Parathyroid adenoma (tissue), 2 donors: ENCODE data around the gene TTYH2.
"Not testable (repeated sequence)": the region's sequence is repeated elsewhere in the genome, so short reads cannot be mapped to it uniquely, and the experiment has no call there.

Experiments
- H2AFZ ChIP-seq: fragments of 300-600 bp; sonication (generic); one replicate; pipeline ENCODE4 v1.7.0; 2017; ENCODE audit warnings: antibody characterized with exemption, mild to moderate bottlenecking
- H3K27ac ChIP-seq: fragments of 300-600 bp; sonication (generic); one replicate; pipeline ENCODE4 v1.7.0; 2017
- H3K27me3 ChIP-seq: fragments of 300-600 bp; sonication (generic); one replicate; pipeline ENCODE4 v1.7.0; 2017; ENCODE audit warnings: low read length; ENCODE audit not compliant: control insufficient read depth, insufficient read depth
- H3K36me3 ChIP-seq: fragments of 300-600 bp; sonication (generic); one replicate; pipeline ENCODE4 v1.7.0; 2017; ENCODE audit warnings: low read length; ENCODE audit not compliant: control insufficient read depth, insufficient read depth
- H3K4me1 ChIP-seq: fragments of 300-600 bp; sonication (generic); one replicate; pipeline ENCODE4 v1.7.0; 2017; ENCODE audit warnings: control low read depth
- H3K4me2 ChIP-seq: fragments of 300-600 bp; sonication (generic); one replicate; pipeline ENCODE4 v1.7.0; 2017; ENCODE audit warnings: low read length
- H3K4me3 ChIP-seq: fragments of 300-600 bp; sonication (generic); one replicate; pipeline ENCODE4 v1.7.0; 2017; ENCODE audit warnings: low read depth, low read length
- H3K79me2 ChIP-seq: fragments of 300-600 bp; sonication (generic); one replicate; pipeline ENCODE4 v1.7.0; 2017; ENCODE audit warnings: control low read depth
- H3K9ac ChIP-seq: fragments of 300-600 bp; sonication (generic); one replicate; pipeline ENCODE4 v1.7.0; 2017; ENCODE audit warnings: mild to moderate bottlenecking
- H3K9me3 ChIP-seq: fragments of 300-600 bp; sonication (generic); one replicate; pipeline ENCODE4 v1.7.0; 2017; ENCODE audit warnings: low read length; ENCODE audit not compliant: control insufficient read depth
- TF ChIP-seq, protein P1 (sequence below): fragments of 300-600 bp; sonication (generic); IDR thresholded peaks from one replicate; pipeline ENCODE4 v1.7.0; 2017; ENCODE audit warnings: antibody characterized with exemption, mild to moderate bottlenecking
- donor health status: primary hyperparathyroidism.

Gene TTYH2

DNA sequence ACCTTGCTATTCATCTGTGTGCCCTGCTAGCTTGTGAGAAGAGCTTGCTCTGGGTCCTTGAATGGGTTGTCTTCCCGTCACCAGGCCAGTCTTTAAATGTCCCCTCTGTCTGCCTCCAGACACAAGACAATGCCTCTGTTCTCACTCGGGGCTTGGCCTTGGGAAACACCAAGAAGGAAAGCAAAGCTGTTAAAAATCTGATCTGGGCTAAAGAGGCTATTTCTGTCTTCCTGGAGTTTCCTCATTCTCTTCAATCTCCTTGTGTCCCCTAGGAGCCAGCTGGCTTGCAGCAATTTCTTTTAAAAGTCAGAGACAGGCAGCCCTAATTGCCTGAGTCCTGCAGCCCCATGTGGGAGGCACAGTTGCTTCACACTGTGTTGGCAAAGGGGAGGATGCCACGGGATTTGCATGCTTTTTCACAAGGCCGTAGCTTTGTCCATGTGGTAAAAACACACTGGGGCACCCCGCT is 63.2 kb downstream of the TTYH2 start:
- Histone ChIP-seq H3K36me3 (no peaks in the 10 kb centered on the region), H3K9ac (no peak overlapping the region), H3K4me3 (no peak overlapping the region), H3K27ac (peak overlapping the region; percentile 21), H3K4me1 (no peaks in the 10 kb centered on the region), H3K79me2 (no peaks in the 10 kb centered on the region), H3K4me2 (no peak overlapping the region), H2AFZ (no peak overlapping the region), H3K27me3 (peaks cover 3% of the 10 kb centered on the region), H3K9me3 (no peaks in the 10 kb centered on the region)
- TF ChIP-seq, protein P1, sequence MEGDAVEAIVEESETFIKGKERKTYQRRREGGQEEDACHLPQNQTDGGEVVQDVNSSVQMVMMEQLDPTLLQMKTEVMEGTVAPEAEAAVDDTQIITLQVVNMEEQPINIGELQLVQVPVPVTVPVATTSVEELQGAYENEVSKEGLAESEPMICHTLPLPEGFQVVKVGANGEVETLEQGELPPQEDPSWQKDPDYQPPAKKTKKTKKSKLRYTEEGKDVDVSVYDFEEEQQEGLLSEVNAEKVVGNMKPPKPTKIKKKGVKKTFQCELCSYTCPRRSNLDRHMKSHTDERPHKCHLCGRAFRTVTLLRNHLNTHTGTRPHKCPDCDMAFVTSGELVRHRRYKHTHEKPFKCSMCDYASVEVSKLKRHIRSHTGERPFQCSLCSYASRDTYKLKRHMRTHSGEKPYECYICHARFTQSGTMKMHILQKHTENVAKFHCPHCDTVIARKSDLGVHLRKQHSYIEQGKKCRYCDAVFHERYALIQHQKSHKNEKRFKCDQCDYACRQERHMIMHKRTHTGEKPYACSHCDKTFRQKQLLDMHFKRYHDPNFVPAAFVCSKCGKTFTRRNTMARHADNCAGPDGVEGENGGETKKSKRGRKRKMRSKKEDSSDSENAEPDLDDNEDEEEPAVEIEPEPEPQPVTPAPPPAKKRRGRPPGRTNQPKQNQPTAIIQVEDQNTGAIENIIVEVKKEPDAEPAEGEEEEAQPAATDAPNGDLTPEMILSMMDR, result no peak

DNA sequence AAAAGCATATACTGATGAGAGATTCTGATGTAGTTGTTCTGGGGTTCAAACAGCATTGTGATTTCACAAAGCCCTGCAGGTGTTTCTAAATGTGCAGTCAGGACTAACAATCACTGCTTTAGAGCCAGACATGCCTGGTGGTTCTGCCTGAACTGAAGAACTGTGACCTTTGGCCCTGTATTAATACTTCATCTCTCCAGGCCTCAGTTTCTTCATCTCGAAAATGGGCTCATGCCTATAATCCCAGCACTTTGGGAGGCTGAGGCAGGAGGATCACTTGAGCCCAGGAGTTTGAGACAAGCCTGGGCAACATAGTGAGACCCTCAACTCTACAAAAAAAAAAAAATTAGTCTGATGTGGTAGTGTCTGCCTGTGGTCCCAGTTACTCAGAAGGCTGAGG is 64.6 kb downstream of the TTYH2 start:
- Histone ChIP-seq H3K9ac (no peak overlapping the region), H3K27ac (no peak overlapping the region)
- TF ChIP-seq, protein P1, result no peak

GRCh38 chr17:74279617-74280016 is 66.2 kb downstream of the TTYH2 start:
- H3K36me3 ChIP-seq, H3K27me3 ChIP-seq, H3K4me2 ChIP-seq, H3K4me1 ChIP-seq, H3K4me3 ChIP-seq, H3K9ac ChIP-seq, H3K79me2 ChIP-seq, H3K27ac ChIP-seq, H3K9me3 ChIP-seq, H2AFZ ChIP-seq: not testable (repeated sequence)

More for the DNA sequence above, 64.6 kb downstream of the TTYH2 start:
- Histone ChIP-seq H3K4me3 (no peak overlapping the region), H2AFZ (no peak overlapping the region), H3K9me3 (no peaks in the 10 kb centered on the region), H3K27me3 (peaks cover 3% of the 10 kb centered on the region), H3K36me3 (no peaks in the 10 kb centered on the region), H3K79me2 (no peaks in the 10 kb centered on the region), H3K4me2 (no peak overlapping the region), H3K4me1 (no peaks in the 10 kb centered on the region)

DNA sequence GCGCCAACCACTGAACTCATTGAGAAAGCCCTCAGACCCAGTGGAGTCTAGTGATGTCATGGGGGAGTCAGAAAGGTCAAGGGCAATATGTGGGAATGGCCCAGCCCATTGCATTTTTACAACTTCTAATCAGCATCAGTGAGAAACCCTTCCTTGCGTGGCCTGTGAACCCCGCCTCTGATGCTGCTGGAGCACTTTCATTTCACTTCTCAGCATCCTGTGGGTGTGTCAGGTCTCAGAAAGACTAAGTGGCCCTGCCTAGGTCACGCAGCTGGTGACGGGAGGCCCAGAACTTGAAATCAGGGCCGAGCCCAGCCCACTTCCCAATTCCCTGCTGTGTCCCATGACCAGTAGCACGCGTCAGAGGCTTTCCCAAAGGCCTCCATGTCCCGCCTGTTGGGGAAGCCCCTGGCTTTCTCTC is 66.7 kb downstream of the TTYH2 start:
- Histone ChIP-seq H3K9me3 (no peaks in the 10 kb centered on the region), H3K27ac (no peak overlapping the region), H3K27me3 (no peaks in the 10 kb centered on the region), H3K4me2 (no peak overlapping the region), H2AFZ (no peak overlapping the region), H3K9ac (no peak overlapping the region), H3K79me2 (no peaks in the 10 kb centered on the region), H3K36me3 (no peaks in the 10 kb centered on the region), H3K4me1 (no peaks in the 10 kb centered on the region), H3K4me3 (no peak overlapping the region)
- TF ChIP-seq, protein P1, result no peak

GRCh38 chr17:74281799-74282198 is 68.4 kb downstream of the TTYH2 start:
- H3K27ac ChIP-seq, result no peak overlapping the region
- no peak overlapping the region for H3K9ac ChIP-seq
- TF ChIP-seq, protein P1, result no peak
- no peak overlapping the region for H3K4me2 ChIP-seq
- H3K36me3 ChIP-seq, result no peaks in the 10 kb centered on the region
- H3K4me1 ChIP-seq, result no peaks in the 10 kb centered on the region
- H2AFZ ChIP-seq, result no peak overlapping the region
- no peaks in the 10 kb centered on the region for H3K27me3 ChIP-seq
- H3K9me3 ChIP-seq, result no peaks in the 10 kb centered on the region
- no peaks in the 10 kb centered on the region for H3K79me2 ChIP-seq
- H3K4me3 ChIP-seq, result no peak overlapping the region

DNA sequence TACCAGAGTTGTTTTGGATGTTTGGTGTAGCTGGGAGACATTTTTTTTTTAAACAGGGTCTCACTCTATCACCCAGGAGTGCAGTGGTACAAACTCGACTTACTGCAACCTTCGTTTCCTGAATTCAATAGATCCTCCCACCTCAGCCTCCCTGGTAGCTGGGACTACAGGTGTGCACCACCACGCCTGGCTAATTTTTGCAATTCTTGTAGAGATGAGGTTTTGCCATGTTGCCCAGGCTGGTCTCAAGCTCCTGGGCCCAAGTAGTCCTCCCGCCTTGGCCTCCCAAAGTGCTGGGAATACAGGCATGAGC is 68.9 kb downstream of the TTYH2 start:
- not testable (repeated sequence) for H3K27me3 ChIP-seq, H3K4me1 ChIP-seq, H3K4me2 ChIP-seq, H3K27ac ChIP-seq, H2AFZ ChIP-seq, H3K36me3 ChIP-seq, H3K4me3 ChIP-seq, H3K9me3 ChIP-seq, H3K79me2 ChIP-seq, H3K9ac ChIP-seq
